Measurements from ENCODE around the gene MMAB.

DNA sequence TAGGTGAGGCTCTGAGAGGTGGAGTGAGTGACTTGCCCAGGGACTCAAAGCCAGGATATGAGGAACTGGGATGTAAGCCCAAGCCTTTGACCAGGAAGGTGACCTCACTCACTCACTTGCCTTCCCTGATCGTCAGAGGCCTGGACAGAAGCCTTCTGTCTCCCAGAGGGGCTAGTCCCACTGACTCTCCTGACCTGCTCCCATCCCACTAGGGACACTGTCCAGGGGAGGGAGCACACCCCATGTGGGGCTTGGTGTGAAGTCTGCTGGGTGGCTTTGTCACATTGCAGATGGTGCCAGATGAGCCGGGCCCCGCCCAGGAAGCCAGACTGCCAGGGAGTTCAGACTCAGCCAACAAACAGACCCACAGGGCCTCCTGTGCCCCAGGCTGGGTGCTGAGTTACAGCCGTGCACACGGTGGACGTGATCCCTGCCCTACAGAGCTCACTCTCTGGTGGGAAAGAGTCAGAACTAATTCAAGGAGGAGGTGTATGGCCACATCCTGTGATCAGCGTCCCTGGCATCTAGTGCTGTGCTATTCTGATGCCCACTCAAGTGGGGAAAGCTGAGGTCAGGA, 28.3 kb downstream of the MMAB start:
- TF ChIP-seq, protein P1, sequence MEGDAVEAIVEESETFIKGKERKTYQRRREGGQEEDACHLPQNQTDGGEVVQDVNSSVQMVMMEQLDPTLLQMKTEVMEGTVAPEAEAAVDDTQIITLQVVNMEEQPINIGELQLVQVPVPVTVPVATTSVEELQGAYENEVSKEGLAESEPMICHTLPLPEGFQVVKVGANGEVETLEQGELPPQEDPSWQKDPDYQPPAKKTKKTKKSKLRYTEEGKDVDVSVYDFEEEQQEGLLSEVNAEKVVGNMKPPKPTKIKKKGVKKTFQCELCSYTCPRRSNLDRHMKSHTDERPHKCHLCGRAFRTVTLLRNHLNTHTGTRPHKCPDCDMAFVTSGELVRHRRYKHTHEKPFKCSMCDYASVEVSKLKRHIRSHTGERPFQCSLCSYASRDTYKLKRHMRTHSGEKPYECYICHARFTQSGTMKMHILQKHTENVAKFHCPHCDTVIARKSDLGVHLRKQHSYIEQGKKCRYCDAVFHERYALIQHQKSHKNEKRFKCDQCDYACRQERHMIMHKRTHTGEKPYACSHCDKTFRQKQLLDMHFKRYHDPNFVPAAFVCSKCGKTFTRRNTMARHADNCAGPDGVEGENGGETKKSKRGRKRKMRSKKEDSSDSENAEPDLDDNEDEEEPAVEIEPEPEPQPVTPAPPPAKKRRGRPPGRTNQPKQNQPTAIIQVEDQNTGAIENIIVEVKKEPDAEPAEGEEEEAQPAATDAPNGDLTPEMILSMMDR (conservative IDR thresholded peaks at IDR 0.05 in 1 of 2, IDR thresholded peaks at IDR 0.05 in 1 of 2; ENCODE audit: low read depth in 1 of 2, low read length in 2 of 2) = no peak
- TF ChIP-seq EZH2 (IDR thresholded peaks at IDR 0.05; ENCODE audit: low read length, missing control alignments) = no peak

All from fibroblast of lung (primary cell).